NCI-H2107 treated with DMSO at 0.1 percent for 48 hours (cell line): ENCODE results near the gene LMF2.
"Not testable (repeated sequence)": the region's sequence is repeated elsewhere in the genome, so short reads cannot be mapped to it uniquely, and the experiment has no call there.

Source experiments
- DNase-seq: peaks from one replicate; lab custom pipeline; 2025; ENCODE audit not compliant: unreplicated experiment; lab: John Stamatoyannopoulos, UW

Gene LMF2

DNA sequence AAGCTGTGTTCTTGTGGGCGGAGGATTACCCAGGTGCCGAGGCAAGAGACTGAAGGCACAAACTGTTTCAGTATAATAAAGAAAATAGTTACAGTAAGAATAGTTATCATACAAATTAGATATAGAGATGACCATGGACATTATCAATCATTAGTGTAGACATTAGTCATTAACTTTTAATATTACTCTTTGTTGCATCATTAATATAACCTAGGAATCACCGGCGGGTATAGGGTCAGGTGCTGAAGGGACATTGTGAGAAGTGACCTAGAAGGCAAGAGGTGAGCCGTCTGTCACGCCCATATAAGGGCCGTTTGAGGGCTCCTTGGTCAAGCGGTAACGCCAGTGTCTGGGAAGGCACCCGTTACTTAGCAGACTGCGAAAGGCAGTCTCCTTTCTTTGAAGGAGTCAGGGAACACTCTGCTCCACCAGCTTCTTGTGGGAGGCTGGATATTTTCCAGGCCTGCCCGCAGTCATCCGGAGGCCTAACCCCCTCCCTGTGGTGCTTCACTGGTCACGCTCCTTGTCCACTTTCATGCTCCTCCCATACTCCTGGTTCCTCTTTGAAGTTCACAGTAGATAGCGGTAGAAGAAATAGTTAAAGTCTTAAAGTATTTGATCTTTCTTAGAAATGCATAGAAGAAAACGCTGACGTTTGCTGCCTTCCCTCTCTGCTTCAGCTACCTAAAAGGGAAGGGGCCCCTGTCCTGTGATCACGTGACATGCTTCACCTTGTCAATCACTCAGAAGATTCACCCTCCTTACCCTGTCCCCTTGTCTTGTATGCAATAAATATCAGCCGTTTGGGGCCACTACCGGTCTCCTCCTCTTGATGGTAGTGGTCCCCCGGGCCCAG lies 26.6 kb upstream of the LMF2 start:
- not testable (repeated sequence) for DNase-seq

DNA sequence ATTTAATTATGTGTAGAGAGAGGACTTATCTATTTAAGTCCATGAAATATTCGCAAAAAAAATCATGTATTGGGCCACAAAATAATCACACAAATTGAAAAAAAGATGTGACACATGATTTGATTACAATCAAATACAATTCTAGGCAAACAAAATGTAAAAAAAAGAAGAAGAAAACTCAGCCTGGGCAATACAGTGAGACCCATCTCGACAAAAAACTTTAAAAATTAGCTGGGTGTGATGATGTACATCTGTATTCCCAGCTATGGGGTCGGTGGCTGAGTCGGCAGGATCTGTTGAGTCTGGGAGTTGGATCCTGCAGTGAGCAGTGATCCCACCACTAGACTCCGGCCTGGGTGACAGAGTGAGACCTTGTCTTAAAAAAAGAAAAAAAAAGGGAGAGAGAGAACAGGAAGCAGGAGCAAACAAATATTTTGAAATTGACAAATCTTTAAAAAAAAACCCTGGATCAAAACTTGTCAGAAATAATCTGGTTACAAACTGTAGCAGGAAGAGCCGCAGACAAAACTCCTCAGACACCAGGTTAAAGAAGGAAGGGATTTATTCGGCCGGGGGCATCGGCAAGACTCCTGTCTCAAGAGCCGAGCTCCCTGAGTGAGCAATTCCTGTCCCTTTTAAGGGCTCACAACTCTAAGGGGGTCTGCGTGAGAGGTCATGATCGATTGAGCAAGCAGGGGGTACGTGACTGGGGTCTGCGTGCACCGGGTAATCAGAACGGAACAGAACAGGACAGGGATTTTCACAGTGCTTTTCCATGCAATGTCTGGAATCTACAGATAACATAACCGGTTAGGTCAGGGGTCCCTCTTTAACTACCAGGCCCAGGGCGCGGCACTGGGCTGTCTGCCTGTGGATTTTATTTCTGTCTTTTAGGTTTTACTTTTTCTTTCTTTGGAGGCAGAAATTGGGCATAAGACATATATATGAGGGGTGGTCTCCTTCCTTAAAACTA lies 25.6 kb upstream of the LMF2 start:
- DNase-seq: no peak

- DNase-seq: no peak
These were observed 24.6 kb upstream of the LMF2 start for GRCh38 chr22:50531962-50532674.

GRCh38 chr22:50531546-50531961 lies 24.1 kb upstream of the LMF2 start:
- DNase-seq: no peak

DNA sequence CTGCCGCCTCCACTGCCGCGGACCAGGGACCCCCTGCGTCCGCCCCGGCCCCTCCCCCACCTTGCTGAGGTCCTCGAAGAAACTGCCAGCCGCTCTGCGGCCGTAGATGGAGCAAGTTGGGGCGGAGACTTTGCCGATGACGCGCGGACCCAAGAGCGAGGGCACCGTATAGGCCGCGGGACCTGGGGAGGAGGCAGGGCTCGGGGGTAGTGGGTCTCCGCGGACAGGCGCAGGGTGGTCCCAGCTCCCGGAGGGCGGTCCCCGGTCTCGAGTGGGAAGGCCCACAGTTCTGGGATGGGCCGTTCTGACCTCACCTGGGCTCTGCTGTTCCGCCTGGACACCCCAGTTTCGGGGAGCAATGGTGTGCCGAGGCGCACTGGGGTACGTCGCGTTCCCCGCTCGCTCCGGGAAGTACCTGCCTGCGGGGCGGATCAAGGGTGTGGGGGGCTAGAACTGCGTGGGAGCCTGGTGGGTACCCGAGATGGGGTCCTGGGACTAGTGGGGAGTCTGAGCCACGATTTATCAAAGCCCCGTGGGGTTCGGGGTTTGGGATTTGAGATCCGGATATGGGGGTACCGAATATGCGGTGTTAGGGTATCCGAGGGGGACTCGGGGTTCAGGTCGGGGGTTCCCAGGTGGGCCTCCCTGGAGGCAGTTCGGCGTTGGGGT lies 23.5 kb upstream of the LMF2 start:
- DNase-seq: no peak

GRCh38 chr22:50530580-50530876 lies 23.0 kb upstream of the LMF2 start:
- DNase-seq: no peak

DNA sequence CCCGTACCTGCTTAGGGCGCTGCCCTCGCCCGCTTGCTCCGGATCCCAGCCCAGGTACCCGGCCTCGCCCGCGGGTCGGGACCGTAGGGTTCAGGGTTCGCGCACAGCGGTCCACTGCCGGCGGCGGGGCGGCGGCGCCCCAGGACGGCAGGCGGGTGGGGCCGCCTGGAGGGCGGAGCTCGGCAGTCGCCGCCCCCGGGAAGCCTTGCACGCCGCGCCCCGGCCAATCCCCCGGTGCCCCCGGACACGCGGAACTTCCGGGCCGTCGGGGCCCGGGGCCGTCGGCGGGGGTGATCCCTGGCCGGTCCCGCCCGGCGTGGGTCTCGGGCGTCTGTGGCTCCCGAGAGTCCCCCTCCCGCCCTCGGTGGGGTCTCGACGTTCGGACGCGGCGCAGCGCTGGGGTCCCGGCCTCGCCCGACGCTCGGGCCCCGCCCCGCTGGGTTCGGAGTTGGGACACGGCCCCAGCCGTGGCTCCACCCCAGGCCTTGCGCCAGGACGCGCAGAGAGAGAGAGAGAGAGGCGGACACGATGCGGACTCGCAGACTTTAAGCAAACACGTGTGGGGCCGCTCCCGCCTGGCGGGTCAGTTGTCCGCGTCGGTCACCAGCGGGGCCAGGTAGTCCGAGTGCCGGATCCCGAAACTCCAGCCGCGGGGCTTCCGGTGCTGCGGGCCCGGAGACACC lies 22.5 kb upstream of the LMF2 start, which contains the start of gene TYMP:
TYMP (minus strand) TSS at position 116 of the 683 bp plus-strand sequence. CDS start 303 bp downstream, outside the sequence.
- no peak for DNase-seq

DNA sequence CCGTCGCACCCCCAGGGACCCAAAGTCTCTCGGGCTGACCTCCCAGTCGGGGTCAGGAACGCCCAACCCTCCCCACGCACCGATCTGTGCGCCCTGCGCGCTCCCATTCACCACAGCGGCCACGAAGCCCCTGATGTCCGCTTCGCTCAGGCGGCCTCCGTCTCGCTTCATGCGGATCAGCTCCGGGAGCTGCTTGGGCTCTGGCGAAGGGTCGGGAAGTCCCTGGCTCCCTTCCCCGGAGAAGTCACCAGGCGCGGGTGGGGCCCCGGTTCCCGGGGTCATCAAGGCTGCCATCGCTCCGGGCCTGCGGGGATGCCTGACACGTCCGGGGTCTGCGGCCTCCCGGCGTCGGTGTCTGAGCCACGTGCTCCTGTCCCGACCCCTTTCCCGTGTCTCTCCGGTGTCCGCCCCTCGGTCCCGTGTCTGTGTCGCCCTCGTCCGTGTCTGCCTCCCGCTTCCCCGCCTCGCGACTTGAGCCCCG lies 22.0 kb upstream of the LMF2 start:
- no peak for DNase-seq

GRCh38 chr22:50528682-50529415 lies 21.3 kb upstream of the LMF2 start:
- DNase-seq: no peak

GRCh38 chr22:50527921-50528681 lies 20.6 kb upstream of the LMF2 start:
- DNase-seq: no peak

- DNase-seq: no peak
These were observed 19.6 kb upstream of the LMF2 start for GRCh38 chr22:50526834-50527801.

- no peak for DNase-seq
These were observed 18.8 kb upstream of the LMF2 start for GRCh38 chr22:50526108-50526833.

GRCh38 chr22:50525858-50526107 lies 18.3 kb upstream of the LMF2 start:
- no peak for DNase-seq

DNA sequence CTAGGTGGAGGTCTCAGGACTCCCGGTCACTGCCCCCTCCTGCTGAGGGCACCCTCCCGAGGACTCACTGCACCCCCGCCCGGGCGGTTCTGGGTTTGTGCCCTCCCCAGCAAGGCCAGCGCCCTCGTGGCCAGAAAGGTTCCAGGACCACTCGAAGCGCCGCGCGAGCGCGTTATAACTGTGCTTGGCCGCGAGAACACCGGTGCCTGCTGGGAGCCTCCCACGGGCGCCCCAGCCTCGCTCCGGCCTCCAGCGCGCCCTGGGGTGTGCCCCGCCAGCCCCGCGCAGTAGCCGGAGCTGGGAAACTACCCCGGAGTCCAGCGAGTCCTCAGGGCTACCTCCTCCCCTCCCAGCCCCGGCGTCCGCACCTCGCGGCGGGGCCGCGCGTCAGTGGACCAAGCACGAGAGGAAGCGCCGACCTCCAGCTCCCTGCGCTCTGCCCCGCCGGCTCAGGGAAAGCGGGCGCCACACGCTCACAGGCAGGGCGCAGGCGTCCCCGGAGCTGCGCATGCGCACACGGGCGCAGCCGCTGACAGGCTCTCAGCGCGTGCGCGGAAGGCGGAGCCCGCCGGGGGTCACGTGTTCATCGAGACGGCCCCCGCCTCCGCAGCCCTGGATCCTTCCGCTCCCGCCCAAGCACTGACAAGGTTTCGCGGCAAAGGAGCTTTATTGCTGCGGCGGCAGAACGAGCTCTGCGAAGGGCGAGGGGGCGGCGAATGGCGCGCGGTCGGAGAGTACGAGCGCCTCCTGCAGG lies 17.8 kb upstream of the LMF2 start, which contains the start of gene SCO2:
SCO2 (minus strand) TSS at position 495 of the 754 bp plus-strand sequence. CDS start 1,187 bp downstream, outside the sequence.
- peak; percentile 71 for DNase-seq

DNA sequence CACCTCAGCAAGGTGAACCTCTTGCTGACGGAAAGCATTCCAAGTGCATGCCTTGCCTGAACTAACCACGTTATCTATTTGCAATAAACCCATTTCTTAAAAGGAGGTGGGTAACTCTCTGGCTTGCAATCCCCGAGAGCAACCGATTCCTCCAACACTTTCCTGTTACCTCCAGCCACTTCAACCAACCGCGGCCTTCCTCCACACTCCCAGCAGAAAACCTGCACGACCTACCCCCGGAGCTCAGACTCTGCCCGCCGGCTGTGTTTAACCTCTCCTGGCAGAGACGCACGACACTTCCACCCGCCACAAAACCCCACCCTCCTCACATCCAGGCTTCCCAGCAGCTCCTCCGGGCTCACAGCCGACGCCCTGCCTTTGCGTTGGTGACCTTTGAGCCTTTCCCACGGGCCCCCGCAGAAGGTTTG lies 17.2 kb upstream of the LMF2 start:
- no peak for DNase-seq
